PC-3 (cell line): Measurements from ENCODE around the gene B4GALNT3. TPM values are rescaled to one million over a fixed set of nuclear protein-coding genes. Genes with fewer than 3 reads are reported as not detected.

Experiments used
- ATAC-seq: fragments of 200-7000 bp; cut with Tn5 transposase; 2 replicates; pipeline ENCODE4 v1.9.1; 2020; ENCODE audit warnings: mild to moderate bottlenecking, moderate library complexity
- BruUV-seq: library from RNA; stranded (reverse); fragments of 400-500 nt; replicated peaks from 2 replicates; lab custom pipeline; 2021; lab: Mats Ljungman, UMichigan
- CTCF ChIA-PET: fragments of 300-600 bp; sonication (Branson Sonifier 250); formaldehyde crosslinking; loops from one replicate; lab custom pipeline; 2022; ENCODE audit warnings: antibody characterized with exemption; lab: Charles Lee
- POLR2A ChIA-PET: fragments of 300-600 bp; sonication (Branson Sonifier 250); formaldehyde crosslinking; loops from one replicate; lab custom pipeline; 2022; ENCODE audit warnings: antibody characterized with exemption; ENCODE audit not compliant: unreplicated experiment; lab: Charles Lee
- DNase-seq: peaks from one replicate; pipeline ENCODE4 v3.0.0-alpha.2; 2015
- H2AFZ ChIP-seq: fragments of 300-600 bp; sonication (generic); 2 replicates; pipeline ENCODE4 v1.6.0; 2016; ENCODE audit warnings: antibody characterized with exemption, low read length
- H3F3A ChIP-seq: fragments of 300-600 bp; sonication (generic); one replicate; pipeline ENCODE4 v1.6.0; 2017; ENCODE audit warnings: antibody characterized with exemption, low read length, control low read depth, mild to moderate bottlenecking; ENCODE audit not compliant: unreplicated experiment
- H3K27ac ChIP-seq: fragments of 300-600 bp; sonication (generic); 2 replicates; pipeline ENCODE4 v1.5.1; 2016; ENCODE audit warnings: mild to moderate bottlenecking, low read length
- H3K27me3 ChIP-seq: fragments of 300-600 bp; sonication (generic); 2 replicates; pipeline ENCODE4 v1.6.1; 2016; ENCODE audit warnings: low read length, mixed read lengths
- H3K36me3 ChIP-seq: fragments of 300-600 bp; sonication (generic); 2 replicates; pipeline ENCODE4 v1.6.1; 2016; ENCODE audit warnings: low read depth, mixed run types, low read length, mixed read lengths
- H3K4me1 ChIP-seq: fragments of 300-600 bp; sonication (generic); 2 replicates; pipeline ENCODE4 v1.5.1; 2016; ENCODE audit warnings: low read length; ENCODE audit not compliant: insufficient read depth
- H3K4me2 ChIP-seq: fragments of 300-600 bp; sonication (generic); 2 replicates; pipeline ENCODE4 v1.6.0; 2016; ENCODE audit warnings: low read length
- H3K4me3 ChIP-seq: fragments of 300-600 bp; sonication (generic); 2 replicates; pipeline ENCODE4 v1.5.1; 2016; ENCODE audit warnings: mild to moderate bottlenecking, low read length, mixed read lengths
- H3K79me2 ChIP-seq: fragments of 300-600 bp; sonication (generic); 2 replicates; pipeline ENCODE4 v1.6.1; 2017; ENCODE audit warnings: low read length, mixed read lengths
- H3K9ac ChIP-seq: fragments of 300-600 bp; sonication (generic); 2 replicates; pipeline ENCODE4 v1.6.0; 2016; ENCODE audit warnings: mild to moderate bottlenecking, low read length
- H3K9me2 ChIP-seq: fragments of 300-600 bp; sonication (generic); replicated peaks from 2 replicates; pipeline ENCODE4 v1.6.1; 2016; ENCODE audit warnings: mixed run types, low read length, mixed read lengths
- H3K9me3 ChIP-seq: fragments of 300-600 bp; sonication (generic); 2 replicates; pipeline ENCODE4 v1.6.1; 2016; ENCODE audit warnings: low read length, mixed read lengths
- H4K20me1 ChIP-seq: fragments of 300-600 bp; sonication (generic); 2 replicates; pipeline ENCODE4 v1.6.1; 2016; ENCODE audit warnings: low read length, mixed read lengths
- CTCF ChIP-seq: fragments of 300-600 bp; sonication (generic); conservative IDR thresholded peaks from 2 replicates; pipeline ENCODE4 v1.5.1; 2017; ENCODE audit warnings: antibody characterized with exemption, low read depth, mild to moderate bottlenecking, low read length
- EZH2 ChIP-seq: fragments of 300-600 bp; sonication (generic); IDR thresholded peaks from one replicate; pipeline ENCODE4 v1.6.1; 2017; ENCODE audit warnings: antibody characterized with exemption, mild to moderate bottlenecking, low read length; ENCODE audit not compliant: unreplicated experiment
- EZH2phosphoT487 ChIP-seq: fragments of 300-600 bp; sonication (generic); IDR thresholded peaks from 2 replicates; pipeline ENCODE4 v1.6.1; 2018; ENCODE audit warnings: mild to moderate bottlenecking, antibody characterized with exemption, low read length, borderline replicate concordance
- intact Hi-C: fragments of 100-400 bp; cut with micrococcal nuclease; formaldehyde crosslinking; loops from 2 replicates; pipeline ENCODE4 v1.9.0; 2023
- total RNA-seq: library from RNA; depleted of rRNA; stranded (reverse); fragments of >200 nt; gene quantifications from 2 replicates; pipeline ENCODE4 v1.2.3, GENCODE V29; 2014

The B4GALNT3 gene
- total RNA-seq, 1 experiment from 2014 or later = 3.7 TPM

- Histone ChIP-seq H4K20me1 (no peaks in the 10 kb centered on the region), H3K27me3 (no peaks in the 10 kb centered on the region), H3F3A (no peaks in the 10 kb centered on the region), H3K9me2 (no peaks in the 10 kb centered on the region), H3K79me2 (no peaks in the 10 kb centered on the region), H3K4me2 (no peak overlapping the region), H3K4me3 (no peak overlapping the region), H3K27ac (no peak overlapping the region), H3K9me3 (no peaks in the 10 kb centered on the region), H3K9ac (no peak overlapping the region), H3K4me1 (peaks cover 4% of the 10 kb centered on the region; the same call in 1 of the 2 replicates), H2AFZ (no peak overlapping the region), H3K36me3 (no peaks in the 10 kb centered on the region)
- BruUV-seq = no TSS peak
- ChIA-PET CTCF (no interaction called here), POLR2A (no interaction called here)
- intact Hi-C loops = loop anchor here (5.0 kb wide), 1 partner anchor 38 kb away; no protein-coding TSS in a partner anchor
- no peak for ATAC-seq
- DNase-seq = no peak
- TF ChIP-seq CTCF (no peak), EZH2phosphoT487 (no peak), EZH2 (no peak)
These were observed 85.3 kb downstream of the B4GALNT3 start for GRCh38 chr12:544941-545635.

- ATAC-seq = no peak
- POLR2A ChIA-PET = no interaction called here
- no TSS peak for BruUV-seq
These were observed 86.1 kb downstream of the B4GALNT3 start for GRCh38 chr12:545835-546234.

More at GRCh38 chr12:545835-546234, 86.1 kb downstream of the B4GALNT3 start:
- DNase-seq = no peak
- Histone ChIP-seq H3K27ac (no peak overlapping the region), H3K27me3 (no peaks in the 10 kb centered on the region), H2AFZ (no peak overlapping the region), H3K79me2 (no peaks in the 10 kb centered on the region), H3F3A (no peaks in the 10 kb centered on the region), H3K9ac (no peak overlapping the region), H3K4me2 (no peak overlapping the region), H3K4me3 (no peak overlapping the region), H3K9me3 (no peaks in the 10 kb centered on the region), H4K20me1 (no peaks in the 10 kb centered on the region), H3K4me1 (peaks cover 4% of the 10 kb centered on the region; the same call in 1 of the 2 replicates), H3K9me2 (no peaks in the 10 kb centered on the region), H3K36me3 (no peaks in the 10 kb centered on the region)
- CTCF ChIA-PET = no interaction called here
- TF ChIP-seq CTCF (no peak), EZH2 (no peak), EZH2phosphoT487 (no peak)
- intact Hi-C loops = no loop called here
